Fibroblast of skin of right biceps (primary cell): Measurements from ENCODE around the gene CSMD2.

Experiments
- DNase-seq: peaks from one replicate; pipeline ENCODE4 v3.0.0-alpha.2; 2013

CSMD2 gene

DNA sequence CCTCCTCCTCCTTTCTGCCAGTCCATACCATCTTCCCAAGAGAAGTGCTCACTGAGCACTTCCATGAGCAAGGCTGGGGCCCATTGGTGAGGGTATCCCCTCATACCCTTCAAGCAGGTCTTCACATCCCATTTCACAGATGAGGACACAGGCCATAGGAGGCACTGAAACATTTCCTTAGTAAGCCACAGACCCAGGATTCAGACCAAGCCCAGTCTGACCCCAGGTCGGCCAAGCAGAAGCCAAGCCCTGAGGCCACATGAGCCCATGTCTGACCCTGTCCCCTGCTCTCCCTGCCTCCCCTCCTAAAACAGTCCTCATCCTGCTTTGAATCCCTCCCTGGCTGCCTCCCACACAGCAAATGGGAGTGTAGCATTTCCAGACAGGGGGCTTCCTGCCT is 546.4 kb downstream of the CSMD2 start:
- no peak for DNase-seq

- no peak for DNase-seq
Measured at GRCh38 chr1:33617451-33617850, 547.6 kb downstream of the CSMD2 start.

- DNase-seq, result no peak
Measured at GRCh38 chr1:33616780-33617179, 548.2 kb downstream of the CSMD2 start.

- no peak for DNase-seq
Measured at GRCh38 chr1:33615546-33615945, 549.5 kb downstream of the CSMD2 start.

DNA sequence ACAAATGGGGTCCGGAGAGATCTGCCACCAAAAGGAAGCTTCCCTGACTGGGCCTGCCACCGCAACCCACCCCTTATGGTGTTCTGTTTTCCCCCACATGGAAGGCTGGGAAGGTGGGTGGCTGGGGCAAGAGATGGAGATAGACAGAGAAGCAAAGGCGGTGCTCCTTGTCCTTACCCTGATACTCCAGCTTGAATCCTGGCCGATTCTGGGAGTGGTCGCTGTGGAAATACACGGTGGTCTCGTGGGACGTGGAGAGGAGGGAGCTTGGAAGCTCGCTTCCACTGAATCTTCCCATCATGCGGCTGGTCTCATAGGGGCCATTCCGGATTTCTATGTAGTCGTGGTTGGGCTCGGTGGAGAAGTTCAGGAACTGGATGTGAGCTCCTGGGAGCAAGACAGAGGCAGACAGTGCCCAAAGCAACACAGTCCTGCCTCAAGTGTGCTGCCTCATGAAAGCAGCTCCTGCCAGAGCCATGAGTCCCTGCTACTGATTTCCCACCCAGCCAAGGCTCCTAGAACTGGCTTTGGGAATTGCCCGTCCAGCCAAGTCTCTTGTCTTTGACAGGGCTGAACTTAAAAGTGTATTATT is 554.1 kb downstream of the CSMD2 start:
- no peak for DNase-seq

GRCh38 chr1:33610391-33610790 is 554.6 kb downstream of the CSMD2 start:
- no peak for DNase-seq

DNA sequence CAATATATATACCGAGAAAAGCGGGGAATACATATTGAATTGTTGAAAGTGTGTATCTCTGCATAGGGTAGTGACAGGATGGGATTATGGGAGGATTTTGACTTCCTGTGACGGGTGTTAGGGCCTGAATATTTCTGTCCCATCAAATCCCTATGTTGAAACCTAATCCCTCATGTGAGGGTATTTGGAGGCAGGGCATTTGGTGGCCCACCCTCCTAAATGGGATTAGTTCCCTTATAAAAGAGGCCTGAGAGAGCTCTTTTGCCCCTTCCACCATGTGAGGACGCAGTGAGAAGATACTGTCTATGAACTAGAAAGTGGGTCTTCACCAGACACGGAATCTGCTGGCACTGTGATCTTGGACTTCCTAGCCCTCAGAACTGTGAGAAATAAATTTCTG is 555.3 kb downstream of the CSMD2 start:
- no peak for DNase-seq

DNA sequence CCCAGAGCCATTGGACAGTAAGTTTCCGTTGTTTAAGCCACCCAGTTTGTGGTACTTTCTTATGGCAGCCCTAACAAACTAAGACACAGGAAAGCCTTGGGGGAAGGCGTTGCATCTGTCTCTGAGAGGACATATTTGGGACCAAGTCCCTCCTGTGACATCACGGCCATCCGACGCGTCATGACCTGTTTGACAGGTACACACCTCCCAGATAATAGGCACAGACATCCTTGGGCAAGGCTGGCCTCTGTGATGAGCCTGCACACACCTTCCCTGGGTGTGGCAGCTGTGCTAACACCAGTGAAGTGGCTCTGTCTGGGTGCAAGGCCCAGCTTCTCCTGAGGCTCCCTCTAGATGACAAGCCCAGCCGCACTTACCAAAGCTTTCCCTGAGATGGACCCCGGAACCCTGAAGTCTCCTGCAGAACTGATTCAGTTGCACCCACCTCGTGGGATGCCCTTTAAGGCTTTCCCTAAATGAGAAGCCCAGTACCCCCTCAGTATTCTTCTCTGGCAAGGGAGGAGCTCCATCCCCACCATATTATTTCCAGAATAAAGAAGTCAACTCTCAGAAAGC is 556.1 kb downstream of the CSMD2 start:
- DNase-seq, result no peak

GRCh38 chr1:33607444-33608005 is 557.5 kb downstream of the CSMD2 start:
- no peak for DNase-seq

DNA sequence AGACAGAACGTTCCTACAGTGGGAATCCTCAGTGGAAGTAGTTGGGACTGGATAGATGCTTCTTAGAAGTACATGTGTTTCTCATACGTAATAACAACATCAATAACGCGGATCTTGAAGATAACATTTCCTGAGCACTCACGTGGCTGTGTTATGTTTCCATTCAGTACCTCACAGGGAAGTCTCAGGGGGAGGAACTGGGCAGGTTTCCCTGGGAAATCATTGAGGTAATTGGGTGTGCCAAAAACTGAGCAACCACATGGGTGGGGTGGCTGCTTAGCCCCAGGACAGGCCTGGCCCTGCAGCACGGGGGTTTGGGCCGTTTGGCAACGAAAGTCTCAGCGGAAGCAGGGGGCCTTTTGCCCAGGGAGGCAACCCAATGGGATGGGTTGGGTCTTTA is 558.8 kb downstream of the CSMD2 start:
- DNase-seq, result no peak

DNA sequence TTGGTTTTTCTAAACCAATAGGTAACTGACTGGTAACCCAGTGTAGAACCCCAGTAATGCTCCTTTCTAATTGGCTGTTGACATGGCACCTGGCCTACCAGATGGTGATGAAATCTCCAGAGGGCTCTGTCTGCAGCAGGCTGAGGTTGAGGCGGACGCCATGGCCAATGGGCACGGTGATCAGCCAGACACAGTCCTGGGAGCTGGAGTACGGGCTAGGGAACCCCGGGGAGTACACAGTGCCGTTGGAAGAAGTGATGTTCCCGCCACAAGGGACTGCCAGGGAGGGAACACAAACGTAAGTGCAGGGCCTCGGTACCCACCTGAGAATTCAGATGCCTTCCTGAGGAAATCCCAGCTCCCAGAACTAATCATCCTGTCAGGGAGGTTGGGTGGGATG is 562.8 kb downstream of the CSMD2 start:
- no peak for DNase-seq

- no peak for DNase-seq
Measured at GRCh38 chr1:33601751-33602150, 563.3 kb downstream of the CSMD2 start.

GRCh38 chr1:33599516-33600115 is 565.4 kb downstream of the CSMD2 start:
- no peak for DNase-seq

GRCh38 chr1:33588726-33589125 is 576.3 kb downstream of the CSMD2 start:
- no peak for DNase-seq

GRCh38 chr1:33586795-33587194 is 578.2 kb downstream of the CSMD2 start:
- no peak for DNase-seq

- DNase-seq, result peak; percentile 69
Measured at GRCh38 chr1:33586106-33586505, 578.9 kb downstream of the CSMD2 start.

DNA sequence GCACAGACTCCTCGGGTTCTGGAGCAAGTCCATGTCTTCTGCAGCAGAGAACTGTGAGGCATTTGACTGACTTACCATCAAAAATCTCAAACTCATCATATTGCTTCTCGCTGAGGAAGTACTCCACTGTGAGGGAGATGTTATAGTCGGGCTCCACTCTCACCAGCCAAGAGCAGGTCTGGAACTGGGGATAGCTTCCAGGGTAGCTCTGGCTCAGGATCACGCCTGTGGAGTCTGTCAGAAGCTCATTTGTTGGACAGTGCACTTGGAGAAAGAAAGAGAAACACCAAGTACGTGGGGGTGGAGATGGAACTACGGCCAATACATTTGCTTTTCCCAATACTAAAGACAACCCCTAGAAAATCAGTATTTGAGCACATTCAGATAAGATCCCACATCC is 581.5 kb downstream of the CSMD2 start:
- no peak for DNase-seq

DNA sequence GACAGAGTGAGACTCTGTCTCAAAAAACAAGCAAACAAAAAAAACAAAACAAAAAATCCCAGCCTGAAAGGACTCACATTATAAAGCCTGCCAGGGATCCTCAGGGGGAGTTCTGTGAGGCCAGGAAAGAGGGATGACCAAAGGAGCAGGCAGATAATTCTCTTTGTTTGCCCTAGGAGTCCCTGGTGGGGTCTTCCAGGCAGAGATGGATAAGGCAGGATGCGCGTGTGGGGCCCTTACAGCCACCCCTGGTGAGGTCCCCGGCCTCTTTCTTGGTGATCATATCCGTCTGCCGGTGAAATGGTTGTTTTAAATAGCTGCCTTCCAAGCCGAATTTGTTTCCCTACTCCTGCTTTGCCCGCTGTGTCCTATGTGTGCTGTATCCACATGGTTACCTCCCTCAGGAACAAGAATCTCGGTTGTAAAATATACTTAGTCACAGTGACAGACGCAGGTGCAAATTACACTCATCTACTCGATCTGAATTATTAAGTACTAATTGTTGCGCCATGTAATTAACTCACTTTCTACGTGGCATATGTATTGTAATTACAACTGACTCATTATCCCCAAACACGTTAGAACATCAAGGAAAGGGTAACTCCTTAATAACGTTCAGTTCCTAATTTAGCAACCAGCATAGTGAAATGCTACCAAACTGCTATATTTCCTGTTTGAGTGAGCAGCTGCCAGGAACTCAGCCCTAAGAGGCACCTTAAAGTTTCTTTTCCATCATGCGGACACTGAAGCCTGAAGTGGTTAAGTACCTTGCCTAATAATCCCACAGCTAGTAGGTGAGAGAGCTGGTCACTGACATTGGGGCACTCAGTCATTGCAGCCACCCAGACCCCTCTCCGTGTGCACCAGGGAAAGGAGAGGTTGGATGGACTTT is 586.2 kb downstream of the CSMD2 start:
- DNase-seq, result no peak

GRCh38 chr1:33577663-33578062 is 587.4 kb downstream of the CSMD2 start:
- no peak for DNase-seq

- no peak for DNase-seq
Measured at GRCh38 chr1:33576821-33577599, 588.0 kb downstream of the CSMD2 start.

DNA sequence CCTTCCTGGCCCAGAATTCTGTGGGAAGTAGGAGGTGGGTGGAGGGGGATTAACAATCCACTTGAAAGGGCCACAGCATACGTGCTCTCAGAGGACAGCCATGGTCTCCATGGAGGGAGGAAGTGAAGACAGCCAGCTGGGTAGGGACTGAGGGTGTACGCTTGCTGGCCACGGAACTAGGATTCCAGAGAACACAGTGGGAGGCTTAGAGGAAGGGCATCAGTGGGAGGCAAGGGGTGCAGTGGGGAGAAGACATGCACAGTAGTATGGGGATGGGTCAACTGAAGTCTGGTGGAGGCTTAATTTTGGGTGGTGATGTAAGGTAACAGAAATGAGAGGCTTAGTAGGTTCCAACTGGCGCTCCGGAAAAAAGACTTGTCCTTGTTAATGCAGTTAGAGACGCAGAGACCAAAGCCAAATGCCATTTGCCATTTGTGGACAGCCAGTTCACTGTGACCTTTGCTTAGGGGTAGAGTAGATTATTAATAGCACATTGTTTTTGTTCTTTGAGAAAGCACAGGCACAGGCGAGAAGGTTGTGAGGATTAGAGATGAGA is 589.6 kb downstream of the CSMD2 start:
- no peak for DNase-seq

DNA sequence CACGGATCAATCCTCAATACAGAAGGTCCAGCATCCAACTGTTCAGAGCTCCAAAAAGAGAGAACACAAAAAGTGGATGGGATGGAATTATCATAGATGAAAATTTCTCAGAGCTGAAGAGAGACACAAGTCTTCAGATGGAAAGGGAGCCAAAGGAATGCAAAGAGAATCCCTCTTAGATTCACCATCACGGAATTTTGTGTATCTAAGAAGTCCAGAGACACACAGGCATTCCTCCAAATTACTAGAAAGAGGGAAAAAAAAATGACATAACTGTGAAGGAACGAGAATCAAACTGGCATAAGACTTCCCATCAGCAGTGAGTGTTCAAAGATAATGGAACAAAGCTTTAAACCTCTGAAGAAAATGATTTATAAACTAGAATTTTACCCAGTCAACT is 591.4 kb downstream of the CSMD2 start:
- DNase-seq, result peak; percentile 14
